ENCODE results near the gene FAM120B.

The FAM120B gene

GRCh38 chr6:170446841-170447560 lies 140.4 kb downstream of the FAM120B start:
- no peak overlapping the region for H3K27ac Mint-ChIP-seq
- H3K27me3 Mint-ChIP-seq: peaks cover 11% of the 10 kb centered on the region
- no peak overlapping the region for H3K4me3 Mint-ChIP-seq
- H3K4me1 Mint-ChIP-seq: no peaks in the 10 kb centered on the region
- ATAC-seq: no peak
- H3K9me3 Mint-ChIP-seq: no peaks in the 10 kb centered on the region
- no peaks in the 10 kb centered on the region for H3K36me3 Mint-ChIP-seq

- H3K4me1 Mint-ChIP-seq: no peaks in the 10 kb centered on the region
- H3K36me3 Mint-ChIP-seq: no peaks in the 10 kb centered on the region
- no peak overlapping the region for H3K27ac Mint-ChIP-seq
- no peak overlapping the region for H3K4me3 Mint-ChIP-seq
- no peak for ATAC-seq
- peaks cover 11% of the 10 kb centered on the region for H3K27me3 Mint-ChIP-seq
- H3K9me3 Mint-ChIP-seq: peaks cover under 1% of the 10 kb centered on the region
Measured at GRCh38 chr6:170447561-170447930, 141.0 kb downstream of the FAM120B start.

GRCh38 chr6:170448317-170448716 lies 141.8 kb downstream of the FAM120B start:
- Mint-ChIP-seq H3K4me3 (no peak overlapping the region), H3K27me3 (peaks cover 11% of the 10 kb centered on the region), H3K36me3 (no peaks in the 10 kb centered on the region), H3K4me1 (no peaks in the 10 kb centered on the region), H3K9me3 (peaks cover 4% of the 10 kb centered on the region), H3K27ac (no peak overlapping the region)
- ATAC-seq: no peak

- H3K27ac Mint-ChIP-seq: no peak overlapping the region
- H3K36me3 Mint-ChIP-seq: no peaks in the 10 kb centered on the region
- peaks cover 11% of the 10 kb centered on the region for H3K27me3 Mint-ChIP-seq
- H3K9me3 Mint-ChIP-seq: peaks cover 4% of the 10 kb centered on the region
- ATAC-seq: no peak
- no peak overlapping the region for H3K4me3 Mint-ChIP-seq
- H3K4me1 Mint-ChIP-seq: no peaks in the 10 kb centered on the region
Measured at GRCh38 chr6:170448751-170449630, 142.4 kb downstream of the FAM120B start.

GRCh38 chr6:170449835-170450753 lies 143.5 kb downstream of the FAM120B start:
- no peak for ATAC-seq
- H3K4me1 Mint-ChIP-seq: no peaks in the 10 kb centered on the region
- H3K27me3 Mint-ChIP-seq: peaks cover 11% of the 10 kb centered on the region
- H3K9me3 Mint-ChIP-seq: peaks cover 4% of the 10 kb centered on the region
- H3K4me3 Mint-ChIP-seq: no peak overlapping the region
- no peak overlapping the region for H3K27ac Mint-ChIP-seq
- no peaks in the 10 kb centered on the region for H3K36me3 Mint-ChIP-seq

- H3K9me3 Mint-ChIP-seq: peaks cover 4% of the 10 kb centered on the region
- ATAC-seq: no peak
- H3K4me1 Mint-ChIP-seq: no peaks in the 10 kb centered on the region
Measured at GRCh38 chr6:170450916-170451761, 144.6 kb downstream of the FAM120B start.

GRCh38 chr6:170451762-170452651 lies 145.4 kb downstream of the FAM120B start:
- H3K4me1 Mint-ChIP-seq: no peaks in the 10 kb centered on the region
- no peaks in the 10 kb centered on the region for H3K36me3 Mint-ChIP-seq
- H3K4me3 Mint-ChIP-seq: no peak overlapping the region
- peaks cover 6% of the 10 kb centered on the region for H3K27me3 Mint-ChIP-seq
- ATAC-seq: no peak
- no peak overlapping the region for H3K27ac Mint-ChIP-seq
- peaks cover 4% of the 10 kb centered on the region for H3K9me3 Mint-ChIP-seq

More at GRCh38 chr6:170450916-170451761, 144.6 kb downstream of the FAM120B start:
- Mint-ChIP-seq H3K4me3 (no peak overlapping the region), H3K27me3 (peaks cover 11% of the 10 kb centered on the region), H3K36me3 (no peaks in the 10 kb centered on the region), H3K27ac (no peak overlapping the region)

GRCh38 chr6:170452767-170453545 lies 146.4 kb downstream of the FAM120B start:
- no peak for ATAC-seq
- Mint-ChIP-seq H3K4me1 (no peaks in the 10 kb centered on the region), H3K4me3 (no peak overlapping the region), H3K27ac (no peak overlapping the region), H3K27me3 (no peaks in the 10 kb centered on the region), H3K36me3 (no peaks in the 10 kb centered on the region), H3K9me3 (peaks cover 4% of the 10 kb centered on the region)

GRCh38 chr6:170453586-170454511 lies 147.3 kb downstream of the FAM120B start:
- Mint-ChIP-seq H3K27me3 (no peaks in the 10 kb centered on the region), H3K4me3 (no peak overlapping the region), H3K27ac (no peak overlapping the region), H3K4me1 (no peaks in the 10 kb centered on the region), H3K9me3 (peaks cover 4% of the 10 kb centered on the region), H3K36me3 (no peaks in the 10 kb centered on the region)
- ATAC-seq: no peak

GRCh38 chr6:170454512-170455285 lies 148.1 kb downstream of the FAM120B start:
- H3K27me3 Mint-ChIP-seq: peaks cover 5% of the 10 kb centered on the region
- ATAC-seq: no peak
- H3K4me1 Mint-ChIP-seq: peaks cover 4% of the 10 kb centered on the region
- H3K27ac Mint-ChIP-seq: no peak overlapping the region
- H3K4me3 Mint-ChIP-seq: no peak overlapping the region
- H3K36me3 Mint-ChIP-seq: no peaks in the 10 kb centered on the region
- H3K9me3 Mint-ChIP-seq: peaks cover 4% of the 10 kb centered on the region

- Mint-ChIP-seq H3K4me3 (no peak overlapping the region), H3K27me3 (peaks cover 13% of the 10 kb centered on the region), H3K36me3 (no peaks in the 10 kb centered on the region), H3K9me3 (peaks cover 4% of the 10 kb centered on the region), H3K4me1 (peaks cover 11% of the 10 kb centered on the region), H3K27ac (no peak overlapping the region)
- ATAC-seq: no peak
Measured at GRCh38 chr6:170455335-170455979, 148.9 kb downstream of the FAM120B start.

Data from stimulated activated memory B cell treated with anti-CD40 and anti-IgM and Interleukin-4, amounts not matched to agents 10 μg/mL and 1 μg/mL and 100 μg/mL, for 72 hours (primary cell).